ENCODE results near the gene PPP1R1B. TPM values are rescaled to one million over a fixed set of nuclear protein-coding genes. Genes with fewer than 3 reads are reported as not detected.

Gene PPP1R1B
- total RNA-seq, 1 experiment from 2014 or later, result 8.3 TPM

DNA sequence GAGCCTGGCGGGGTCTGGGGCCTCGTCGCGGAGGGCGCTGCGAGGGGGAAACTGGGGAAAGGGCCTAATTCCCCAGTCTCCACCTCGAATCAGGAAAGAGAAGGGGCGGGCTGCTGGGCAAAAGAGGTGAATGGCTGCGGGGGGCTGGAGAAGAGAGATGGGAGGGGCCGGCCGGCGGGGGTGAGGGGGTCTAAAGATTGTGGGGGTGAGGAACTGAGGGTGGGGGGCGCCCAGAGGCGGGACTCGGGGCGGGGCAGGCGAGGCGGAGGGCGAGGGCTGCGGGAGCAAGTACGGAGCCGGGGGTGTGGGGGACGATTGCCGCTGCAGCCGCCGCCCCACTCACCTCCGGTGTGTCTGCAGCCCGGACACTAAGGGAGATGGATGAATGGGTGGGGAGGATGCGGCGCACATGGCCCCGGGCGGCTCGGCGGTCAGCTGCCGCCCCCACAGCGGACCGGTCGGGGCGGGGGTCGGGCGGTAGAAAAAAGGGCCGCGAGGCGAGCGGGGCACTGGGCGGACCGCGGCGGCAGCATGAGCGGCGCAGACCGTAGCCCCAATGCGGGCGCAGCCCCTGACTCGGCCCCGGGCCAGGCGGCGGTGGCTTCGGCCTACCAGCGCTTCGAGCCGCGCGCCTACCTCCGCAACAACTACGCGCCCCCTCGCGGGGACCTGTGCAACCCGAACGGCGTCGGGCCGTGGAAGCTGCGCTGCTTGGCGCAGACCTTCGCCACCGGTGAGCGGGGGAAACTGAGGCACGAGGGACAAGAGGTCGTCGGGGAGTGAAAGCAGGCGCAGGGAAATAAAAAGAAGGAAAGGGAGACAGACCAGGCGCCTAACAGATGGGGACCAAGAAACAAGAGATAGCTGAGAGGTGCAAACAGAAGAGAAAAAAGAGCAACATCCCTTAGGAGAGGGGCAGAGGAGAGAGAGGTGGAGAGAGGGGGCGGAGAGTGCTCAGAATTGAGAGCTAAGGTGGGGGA, 41.5 kb downstream of the PPP1R1B start, which contains the start of gene PNMT:
Gene PNMT (plus strand): TSS at position 509 of the 980 bp plus-strand sequence. CDS start 23 bp downstream, at position 532.
- CTCF ChIA-PET, result interaction anchor here (0.6 to 161.2 kb wide), 42 partner anchors 47 to 1093 kb away, joined by 3 to 42089 read pairs (median 5); partner anchors contain the start of genes ERBB2, GRB7, GSDMA and GSDMB
- H3K27ac Mint-ChIP-seq (ENCODE audit: unreplicated experiment), result peak within 1 kb of the TSS; percentile 0
- H3K36me3 Mint-ChIP-seq (ENCODE audit: insufficient read depth, unreplicated experiment), result peaks cover 77% of the 10 kb centered on the region
- TF ChIP-seq, protein P1, sequence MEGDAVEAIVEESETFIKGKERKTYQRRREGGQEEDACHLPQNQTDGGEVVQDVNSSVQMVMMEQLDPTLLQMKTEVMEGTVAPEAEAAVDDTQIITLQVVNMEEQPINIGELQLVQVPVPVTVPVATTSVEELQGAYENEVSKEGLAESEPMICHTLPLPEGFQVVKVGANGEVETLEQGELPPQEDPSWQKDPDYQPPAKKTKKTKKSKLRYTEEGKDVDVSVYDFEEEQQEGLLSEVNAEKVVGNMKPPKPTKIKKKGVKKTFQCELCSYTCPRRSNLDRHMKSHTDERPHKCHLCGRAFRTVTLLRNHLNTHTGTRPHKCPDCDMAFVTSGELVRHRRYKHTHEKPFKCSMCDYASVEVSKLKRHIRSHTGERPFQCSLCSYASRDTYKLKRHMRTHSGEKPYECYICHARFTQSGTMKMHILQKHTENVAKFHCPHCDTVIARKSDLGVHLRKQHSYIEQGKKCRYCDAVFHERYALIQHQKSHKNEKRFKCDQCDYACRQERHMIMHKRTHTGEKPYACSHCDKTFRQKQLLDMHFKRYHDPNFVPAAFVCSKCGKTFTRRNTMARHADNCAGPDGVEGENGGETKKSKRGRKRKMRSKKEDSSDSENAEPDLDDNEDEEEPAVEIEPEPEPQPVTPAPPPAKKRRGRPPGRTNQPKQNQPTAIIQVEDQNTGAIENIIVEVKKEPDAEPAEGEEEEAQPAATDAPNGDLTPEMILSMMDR (IDR thresholded peaks at IDR 0.05; ENCODE audit: unreplicated experiment), result no peak
- peak; percentile 100 for DNase-seq
- peaks cover 65% of the 10 kb centered on the region for H3K4me1 Mint-ChIP-seq (ENCODE audit: low read depth, unreplicated experiment)
- H3K9me3 Mint-ChIP-seq (ENCODE audit: low read depth, unreplicated experiment), result no peaks in the 10 kb centered on the region
- BruUV-seq (replicated peaks), result no TSS peak
- intact Hi-C loops (cut with micrococcal nuclease; ENCODE audit: unreplicated experiment), result loop anchor here (1.0 kb wide), 8 partner anchors 8 to 281 kb away; partner anchors contain the start of gene PGAP3
- peaks cover 69% of the 10 kb centered on the region for H3K27me3 Mint-ChIP-seq (ENCODE audit: unreplicated experiment)
- peak within 1 kb of the TSS; percentile 24 for H3K4me3 Mint-ChIP-seq (ENCODE audit: low read depth, unreplicated experiment)

DNA sequence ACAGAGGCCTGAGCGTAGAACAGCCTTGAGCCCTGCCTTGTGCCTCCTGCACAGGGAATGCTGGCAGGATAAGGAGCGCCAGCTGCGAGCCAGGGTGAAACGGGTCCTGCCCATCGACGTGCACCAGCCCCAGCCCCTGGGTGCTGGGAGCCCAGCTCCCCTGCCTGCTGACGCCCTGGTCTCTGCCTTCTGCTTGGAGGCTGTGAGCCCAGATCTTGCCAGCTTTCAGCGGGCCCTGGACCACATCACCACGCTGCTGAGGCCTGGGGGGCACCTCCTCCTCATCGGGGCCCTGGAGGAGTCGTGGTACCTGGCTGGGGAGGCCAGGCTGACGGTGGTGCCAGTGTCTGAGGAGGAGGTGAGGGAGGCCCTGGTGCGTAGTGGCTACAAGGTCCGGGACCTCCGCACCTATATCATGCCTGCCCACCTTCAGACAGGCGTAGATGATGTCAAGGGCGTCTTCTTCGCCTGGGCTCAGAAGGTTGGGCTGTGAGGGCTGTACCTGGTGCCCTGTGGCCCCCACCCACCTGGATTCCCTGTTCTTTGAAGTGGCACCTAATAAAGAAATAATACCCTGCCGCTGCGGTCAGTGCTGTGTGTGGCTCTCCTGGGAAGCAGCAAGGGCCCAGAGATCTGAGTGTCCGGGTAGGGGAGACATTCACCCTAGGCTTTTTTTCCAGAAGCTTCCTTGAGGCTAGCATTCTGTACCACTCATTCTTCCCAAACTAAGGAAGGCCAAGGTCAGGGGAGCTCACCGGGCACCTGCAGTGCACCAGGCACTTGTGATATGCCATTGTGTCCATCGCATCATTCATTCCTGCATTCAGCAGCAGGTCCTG, 43.4 kb downstream of the PPP1R1B start:
- TF ChIP-seq, protein P1 (IDR thresholded peaks at IDR 0.05; ENCODE audit: unreplicated experiment), result no peak
- Mint-ChIP-seq H3K27me3 (ENCODE audit: unreplicated experiment) (peaks cover 68% of the 10 kb centered on the region), H3K27ac (ENCODE audit: unreplicated experiment) (no peak overlapping the region), H3K9me3 (ENCODE audit: low read depth, unreplicated experiment) (no peaks in the 10 kb centered on the region), H3K4me3 (ENCODE audit: low read depth, unreplicated experiment) (no peak overlapping the region), H3K4me1 (ENCODE audit: low read depth, unreplicated experiment) (peaks cover 65% of the 10 kb centered on the region), H3K36me3 (ENCODE audit: insufficient read depth, unreplicated experiment) (peaks cover 72% of the 10 kb centered on the region)
- DNase-seq, result peak; percentile 88
- BruUV-seq (replicated peaks), result no TSS peak
- intact Hi-C loops (cut with micrococcal nuclease; ENCODE audit: unreplicated experiment), result no loop called here
- CTCF ChIA-PET, result interaction anchor here (0.5 to 161.2 kb wide), 28 partner anchors 45 to 1418 kb away, joined by 3 to 42089 read pairs (median 14); partner anchors contain the start of genes ERBB2, GRB7, GSDMA and GSDMB

DNA sequence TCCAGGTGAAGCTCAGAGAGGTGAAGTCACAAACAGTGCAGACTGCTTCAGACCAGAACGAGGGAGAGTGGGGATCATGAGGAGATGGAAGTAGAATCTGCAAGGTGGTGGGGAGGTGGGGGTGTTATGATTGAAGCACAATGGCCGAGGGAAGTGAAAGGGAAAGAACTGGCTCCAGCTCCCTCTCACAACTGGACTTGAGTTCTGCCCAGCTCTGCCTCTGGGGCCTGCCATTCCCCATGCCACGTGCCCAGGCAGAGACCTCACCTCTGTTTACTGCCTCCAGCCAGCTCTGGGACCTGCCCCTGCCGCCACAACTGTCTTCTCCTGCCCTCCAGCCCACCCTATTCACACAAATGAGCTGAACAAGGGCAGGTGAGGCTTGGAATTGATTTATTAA, 44.0 kb downstream of the PPP1R1B start:
- no TSS peak for BruUV-seq (replicated peaks)
- Mint-ChIP-seq H3K36me3 (ENCODE audit: insufficient read depth, unreplicated experiment) (peaks cover 72% of the 10 kb centered on the region), H3K27me3 (ENCODE audit: unreplicated experiment) (peaks cover 62% of the 10 kb centered on the region), H3K9me3 (ENCODE audit: low read depth, unreplicated experiment) (no peaks in the 10 kb centered on the region), H3K4me1 (ENCODE audit: low read depth, unreplicated experiment) (peaks cover 69% of the 10 kb centered on the region), H3K4me3 (ENCODE audit: low read depth, unreplicated experiment) (no peak overlapping the region), H3K27ac (ENCODE audit: unreplicated experiment) (no peak overlapping the region)
- CTCF ChIA-PET, result interaction anchor here (0.5 to 161.2 kb wide), 30 partner anchors 44 to 1035 kb away, joined by 3 to 42089 read pairs (median 12); partner anchors contain the start of genes ERBB2, GRB7, GSDMA and GSDMB
- peak; percentile 85 for DNase-seq
- TF ChIP-seq, protein P1 (IDR thresholded peaks at IDR 0.05; ENCODE audit: unreplicated experiment), result no peak
- intact Hi-C loops (cut with micrococcal nuclease; ENCODE audit: unreplicated experiment), result no loop called here
